ENCODE data around the gene CARS2. TPM values are rescaled to one million over a fixed set of nuclear protein-coding genes. Genes with fewer than 3 reads are reported as not detected.
A peak's percentile ranks its signal among the peaks of the same experiment; 100 is the strongest.

The CARS2 gene
- total RNA-seq, 2 experiments from 2014 or later, result 58.9 to 69.5 TPM

- H3K27me3 Mint-ChIP-seq, result no peaks in the 10 kb centered on the region
Measured at GRCh38 chr13:110715395-110716246, 9.7 kb upstream of the CARS2 start.

GRCh38 chr13:110714797-110715394, 9.0 kb upstream of the CARS2 start:
- ChIA-PET POLR2A (interaction anchor here (0.6 to 1.6 kb wide), 3 partner anchors 9 to 192 kb away, joined by 3 to 11 read pairs (median 11); partner anchors contain the start of gene CARS2), CTCF (interaction anchor here (0.6 to 1.1 kb wide), 5 partner anchors 9 to 331 kb away, joined by 3 to 4 read pairs (median 3); partner anchors contain the start of gene CARS2)
- Mint-ChIP-seq H3K27ac (peak overlapping the region; percentile 98), H3K4me3 (peak overlapping the region; percentile 99), H3K27me3 (no peaks in the 10 kb centered on the region), H3K9me3 (no peaks in the 10 kb centered on the region), H3K36me3 (ENCODE audit: low read depth) (peaks cover 13% of the 10 kb centered on the region), H3K4me1 (peaks cover 30% of the 10 kb centered on the region)
- peak; percentile 57 for DNase-seq

More at GRCh38 chr13:110715395-110716246, 9.7 kb upstream of the CARS2 start:
- Mint-ChIP-seq H3K4me1 (peaks cover 30% of the 10 kb centered on the region), H3K4me3 (peak overlapping the region; percentile 99), H3K27ac (peak overlapping the region; percentile 98), H3K9me3 (no peaks in the 10 kb centered on the region), H3K36me3 (ENCODE audit: low read depth) (peaks cover 16% of the 10 kb centered on the region)
- POLR2A ChIA-PET, result interaction anchor here (0.6 to 1.6 kb wide), 3 partner anchors 10 to 193 kb away, joined by 3 to 11 read pairs (median 11); partner anchors contain the start of gene CARS2
- peak; percentile 98 for DNase-seq
- CTCF ChIA-PET, result interaction anchor here (0.6 to 1.9 kb wide), 6 partner anchors 10 to 331 kb away, joined by 3 to 5 read pairs (median 3); partner anchors contain the start of gene CARS2

DNA sequence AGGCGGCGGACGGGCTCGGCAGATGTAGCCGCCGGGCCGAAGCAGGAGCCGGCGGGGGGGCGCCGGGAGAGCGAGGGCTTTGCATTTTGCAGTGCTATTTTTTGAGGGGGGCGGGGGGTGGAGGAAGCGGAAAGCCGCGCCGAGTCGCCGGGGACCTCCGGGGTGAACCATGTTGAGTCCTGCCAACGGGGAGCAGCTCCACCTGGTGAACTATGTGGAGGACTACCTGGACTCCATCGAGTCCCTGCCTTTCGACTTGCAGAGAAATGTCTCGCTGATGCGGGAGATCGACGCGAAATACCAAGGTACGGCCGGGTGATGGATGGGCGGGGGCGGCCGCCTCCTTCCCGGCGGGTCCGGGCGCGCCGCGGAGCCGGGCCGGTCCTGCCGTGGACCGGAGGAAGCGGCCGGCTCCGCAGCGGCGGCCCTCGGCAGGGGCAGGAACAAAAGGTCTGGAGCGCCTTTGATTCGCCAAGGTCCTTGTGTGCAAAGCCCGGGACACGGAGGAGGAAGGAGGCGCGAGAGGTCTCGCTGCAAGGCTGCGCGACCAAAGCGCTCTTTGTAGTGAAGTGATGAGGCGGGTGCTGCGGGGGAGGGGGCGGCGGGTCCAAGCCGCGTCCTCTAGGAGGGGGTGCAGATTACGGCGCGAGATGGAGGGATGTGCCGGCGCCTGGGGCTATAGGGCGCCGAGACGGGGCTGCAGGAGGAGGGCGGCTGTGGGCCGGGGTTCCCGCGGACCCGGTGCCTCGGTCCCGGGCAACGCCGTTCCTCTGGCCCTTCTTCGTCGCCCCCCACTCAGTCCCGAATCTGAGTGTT, 8.3 kb upstream of the CARS2 start:
- Mint-ChIP-seq H3K27ac (peak overlapping the region; percentile 98), H3K4me3 (peak overlapping the region; percentile 99), H3K4me1 (peaks cover 30% of the 10 kb centered on the region), H3K27me3 (no peaks in the 10 kb centered on the region), H3K36me3 (ENCODE audit: low read depth) (peaks cover 6% of the 10 kb centered on the region), H3K9me3 (no peaks in the 10 kb centered on the region)
- ChIA-PET POLR2A (no interaction called here), CTCF (no interaction called here)
- DNase-seq, result peak; percentile 73

DNA sequence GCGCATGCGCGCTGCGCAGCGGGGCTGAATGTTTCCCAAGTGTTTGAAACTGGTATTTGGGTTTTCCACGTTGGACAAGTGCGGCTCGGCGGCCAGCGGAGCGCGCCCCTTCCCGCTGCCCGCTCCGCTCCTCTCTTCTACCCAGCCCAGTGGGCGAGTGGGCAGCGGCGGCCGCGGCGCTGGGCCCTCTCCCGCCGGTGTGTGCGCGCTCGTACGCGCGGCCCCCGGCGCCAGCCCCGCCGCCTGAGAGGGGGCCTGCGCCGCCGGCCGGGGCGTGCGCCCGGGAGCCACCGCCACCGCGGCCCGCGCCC, 7.7 kb upstream of the CARS2 start, which contains the start of gene ING1:
ING1 (plus strand) TSS at position 59 of the 311 bp plus-strand sequence. CDS start 450 bp downstream, outside the sequence.
- POLR2A ChIA-PET, result no interaction called here
- H3K27me3 Mint-ChIP-seq, result no peaks in the 10 kb centered on the region
- H3K4me1 Mint-ChIP-seq, result peaks cover 30% of the 10 kb centered on the region
- peaks cover 4% of the 10 kb centered on the region for H3K36me3 Mint-ChIP-seq (ENCODE audit: low read depth)
- H3K9me3 Mint-ChIP-seq, result no peaks in the 10 kb centered on the region
- peak within 1 kb of the TSS; percentile 100 for H3K27ac Mint-ChIP-seq
- DNase-seq, result no peak
- H3K4me3 Mint-ChIP-seq, result peak within 1 kb of the TSS; percentile 99
- CTCF ChIA-PET, result no interaction called here

GRCh38 chr13:110712849-110713641, 7.1 kb upstream of the CARS2 start:
- Mint-ChIP-seq H3K27ac (peak overlapping the region; percentile 100), H3K4me1 (peaks cover 27% of the 10 kb centered on the region), H3K9me3 (no peaks in the 10 kb centered on the region), H3K4me3 (peak overlapping the region; percentile 99), H3K36me3 (ENCODE audit: low read depth) (peaks cover 4% of the 10 kb centered on the region), H3K27me3 (no peaks in the 10 kb centered on the region)
- POLR2A ChIA-PET, result interaction anchor here (0.7 to 0.9 kb wide), 2 partner anchors 9 to 200 kb away, joined by 3 to 4 read pairs; no protein-coding TSS in a partner anchor
- peak; percentile 99 for DNase-seq
- CTCF ChIA-PET, result no interaction called here

DNA sequence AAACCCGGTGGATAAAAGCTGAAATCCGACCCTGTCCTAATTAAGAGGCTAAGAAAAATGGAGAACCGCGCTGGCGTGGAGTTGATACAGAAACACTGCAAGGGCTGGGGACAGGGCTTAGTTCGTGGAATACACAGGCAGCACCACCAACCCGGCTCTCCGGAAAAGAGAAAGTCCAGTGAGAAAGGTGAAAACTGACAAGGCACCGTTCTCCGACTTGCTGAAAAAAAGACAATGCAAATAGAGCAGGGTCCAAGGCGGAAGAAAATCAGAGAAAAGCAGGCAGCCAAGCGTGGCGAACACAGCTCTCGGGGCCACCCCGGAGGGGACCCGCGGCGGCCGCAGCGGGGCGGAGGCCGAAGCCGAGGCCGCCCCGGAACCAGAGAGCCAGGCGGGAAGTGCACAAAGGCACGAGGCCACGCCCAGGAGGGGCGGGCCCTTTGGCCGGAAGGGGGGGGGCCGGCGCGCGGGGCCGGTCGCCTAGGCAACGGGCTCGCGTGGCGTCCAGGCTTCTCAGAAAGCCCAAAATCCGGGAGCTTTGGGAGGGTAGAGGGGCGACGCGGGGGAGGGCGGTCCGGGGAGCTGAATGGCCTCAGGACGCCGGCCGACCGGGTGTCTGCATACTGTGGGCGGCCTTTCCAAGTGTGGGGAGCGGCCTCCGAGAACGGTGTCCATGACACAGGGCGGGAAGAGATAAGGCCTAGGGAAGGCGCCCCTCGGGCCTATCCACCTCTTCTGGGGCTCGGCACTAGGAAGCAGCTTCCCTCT, 6.3 kb upstream of the CARS2 start:
- peak overlapping the region; percentile 100 for H3K27ac Mint-ChIP-seq
- POLR2A ChIA-PET, result interaction anchor here (0.7 to 0.9 kb wide), 2 partner anchors 9 to 201 kb away, joined by 3 to 4 read pairs; no protein-coding TSS in a partner anchor
- peaks cover 4% of the 10 kb centered on the region for H3K36me3 Mint-ChIP-seq (ENCODE audit: low read depth)
- DNase-seq, result peak; percentile 87
- CTCF ChIA-PET, result no interaction called here
- H3K4me3 Mint-ChIP-seq, result peak overlapping the region; percentile 99
- H3K4me1 Mint-ChIP-seq, result peaks cover 21% of the 10 kb centered on the region
- H3K27me3 Mint-ChIP-seq, result no peaks in the 10 kb centered on the region
- no peaks in the 10 kb centered on the region for H3K9me3 Mint-ChIP-seq

DNA sequence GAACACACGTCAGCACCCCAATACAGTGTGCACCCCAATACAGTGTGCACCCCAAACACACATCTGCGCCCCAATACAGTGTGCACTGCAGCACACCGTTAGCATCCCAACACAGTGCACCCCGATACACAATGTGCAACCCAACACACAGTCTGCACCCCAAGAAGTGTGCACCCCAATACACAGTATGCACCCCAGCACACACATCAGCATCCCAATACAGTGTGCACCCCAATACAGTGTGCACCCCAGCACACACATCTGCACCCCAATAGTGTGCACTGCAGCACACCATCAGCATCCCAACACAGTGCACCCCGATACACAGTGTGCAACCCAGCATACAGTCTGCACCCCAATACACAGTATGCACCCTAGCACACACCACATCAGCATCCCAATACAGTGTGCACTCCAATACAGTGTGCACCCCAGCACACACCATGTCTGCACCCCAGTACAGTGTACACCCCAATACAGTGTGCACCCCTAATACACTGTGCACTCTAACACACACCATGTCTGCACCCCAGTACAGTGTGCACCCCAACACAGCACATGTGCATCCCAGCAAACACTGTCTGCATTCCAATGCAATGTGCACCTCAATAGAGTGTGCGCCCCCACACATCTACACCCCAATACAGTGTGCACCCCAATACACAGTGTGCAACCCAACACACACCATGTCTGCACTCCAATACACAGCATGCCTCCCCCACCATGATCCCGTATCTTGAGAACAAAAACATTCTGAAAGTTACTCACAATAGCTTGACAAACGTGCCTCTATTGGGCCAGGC, 855 bp upstream of the CARS2 start:
- Mint-ChIP-seq H3K4me3 (peak overlapping the region; percentile 70), H3K27me3 (no peaks in the 10 kb centered on the region), H3K9me3 (no peaks in the 10 kb centered on the region), H3K36me3 (ENCODE audit: low read depth) (peaks cover 8% of the 10 kb centered on the region), H3K4me1 (peaks cover 41% of the 10 kb centered on the region), H3K27ac (peak overlapping the region; percentile 77)
- POLR2A ChIA-PET, result interaction anchor here (1.3 kb wide), 1 partner anchor 9 kb away, joined by 11 read pairs; no protein-coding TSS in a partner anchor
- CTCF ChIA-PET, result no interaction called here
- DNase-seq, result no peak

DNA sequence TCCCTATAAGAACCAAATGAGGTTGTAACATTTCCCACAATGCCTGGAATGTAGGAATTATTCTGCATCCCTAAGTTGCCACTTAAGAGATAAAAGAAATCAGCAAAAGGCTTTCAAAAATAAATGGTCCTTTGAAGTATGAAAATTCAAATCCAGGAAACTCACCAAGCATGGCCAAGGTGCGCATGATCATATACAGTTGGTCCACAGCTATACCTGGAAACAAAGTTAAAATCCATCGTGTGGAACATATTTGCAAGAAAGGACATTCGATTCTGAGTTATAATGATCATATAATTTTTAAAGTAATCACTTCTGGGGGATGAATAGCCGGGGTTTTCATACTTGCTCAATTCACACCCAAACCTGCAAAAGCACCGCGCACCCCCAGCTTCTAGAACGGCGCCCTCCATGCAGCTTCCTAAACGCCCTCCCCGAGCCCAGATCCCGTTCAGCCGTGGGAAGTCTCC, 525 bp downstream of the CARS2 start:
- DNase-seq, result no peak
- H3K27ac Mint-ChIP-seq, result peak overlapping the region; percentile 94
- peaks cover 39% of the 10 kb centered on the region for H3K4me1 Mint-ChIP-seq
- POLR2A ChIA-PET, result interaction anchor here (1.3 kb wide), 1 partner anchor 11 kb away, joined by 11 read pairs; no protein-coding TSS in a partner anchor
- CTCF ChIA-PET, result interaction anchor here (2.1 kb wide), 1 partner anchor 22 kb away, joined by 5 read pairs; no protein-coding TSS in a partner anchor
- peaks cover 16% of the 10 kb centered on the region for H3K36me3 Mint-ChIP-seq (ENCODE audit: low read depth)
- H3K27me3 Mint-ChIP-seq, result no peaks in the 10 kb centered on the region
- H3K4me3 Mint-ChIP-seq, result peak overlapping the region; percentile 94
- no peaks in the 10 kb centered on the region for H3K9me3 Mint-ChIP-seq

DNA sequence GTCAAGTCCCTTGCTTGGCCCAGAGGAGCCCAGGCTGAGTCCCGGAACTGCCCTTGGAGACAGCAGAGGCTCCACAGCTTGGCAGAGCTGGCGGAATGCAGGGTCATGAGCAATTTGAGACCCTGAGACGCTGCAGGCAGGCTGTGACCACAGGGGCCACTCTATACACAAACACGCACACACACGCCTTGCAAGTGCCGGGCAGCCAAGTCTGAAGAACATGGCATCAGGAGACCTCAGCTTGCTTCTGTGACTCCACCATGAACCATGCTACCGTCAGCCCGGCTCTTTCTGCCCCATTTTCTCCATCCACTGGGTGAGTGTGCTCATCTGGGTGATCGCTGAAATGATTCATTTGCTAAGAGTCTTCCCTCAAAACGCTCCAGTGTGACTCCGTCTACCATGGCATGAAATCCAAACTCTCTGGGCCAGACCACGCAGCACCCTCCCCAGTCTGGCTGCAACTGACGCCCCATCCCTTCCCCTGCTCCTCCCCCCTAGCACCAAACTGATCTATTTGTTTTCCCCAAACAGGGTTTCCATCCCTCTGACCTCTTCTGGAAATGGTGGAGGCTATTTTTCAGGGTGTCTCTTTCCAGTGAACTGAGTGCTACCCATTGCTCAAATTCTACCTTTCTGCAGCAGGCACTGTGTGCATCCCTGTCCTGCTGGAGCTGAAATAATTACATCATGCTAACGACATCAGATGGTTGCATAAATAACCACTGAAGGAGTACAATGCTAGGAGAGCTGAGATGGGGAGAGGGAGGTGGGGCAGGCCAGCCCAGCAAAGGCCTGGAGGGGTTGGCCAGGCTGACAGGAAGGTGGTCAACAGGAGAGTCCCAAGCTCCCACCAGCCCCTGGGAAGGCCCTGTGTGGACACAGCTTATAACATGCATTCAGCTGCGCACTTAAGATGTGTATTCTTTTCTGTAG, 3.1 kb downstream of the CARS2 start:
- Mint-ChIP-seq H3K4me1 (peaks cover 47% of the 10 kb centered on the region), H3K36me3 (ENCODE audit: low read depth) (peaks cover 31% of the 10 kb centered on the region), H3K27me3 (no peaks in the 10 kb centered on the region), H3K27ac (peak overlapping the region; percentile 33), H3K9me3 (no peaks in the 10 kb centered on the region), H3K4me3 (no peak overlapping the region)
- DNase-seq, result no peak
- CTCF ChIA-PET, result interaction anchor here (1.2 kb wide), 1 partner anchor 12 kb away, joined by 4 read pairs; no protein-coding TSS in a partner anchor
- POLR2A ChIA-PET, result interaction anchor here (0.6 to 1.0 kb wide), 2 partner anchors 10 to 12 kb away, joined by 3 read pairs; no protein-coding TSS in a partner anchor

DNA sequence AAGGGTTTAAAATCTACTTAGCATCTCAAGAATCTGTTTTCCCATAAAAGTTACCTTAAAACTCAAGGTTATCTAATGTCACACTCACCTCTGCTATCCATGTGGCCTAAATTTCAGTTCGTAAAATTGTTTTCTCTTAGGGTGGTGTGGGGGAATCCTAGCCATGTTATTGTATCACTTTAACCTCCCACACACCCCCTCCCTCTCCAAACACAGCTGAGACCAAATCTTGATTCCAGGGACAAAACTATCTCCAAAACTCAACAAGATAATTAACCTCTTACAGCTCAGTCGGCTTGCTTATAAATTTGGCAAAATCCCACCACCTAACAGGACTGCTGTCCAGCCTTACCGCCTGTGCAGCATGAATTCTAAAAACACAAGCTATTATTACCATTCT, 3.8 kb downstream of the CARS2 start:
- Mint-ChIP-seq H3K9me3 (no peaks in the 10 kb centered on the region), H3K27ac (no peak overlapping the region), H3K36me3 (ENCODE audit: low read depth) (peaks cover 36% of the 10 kb centered on the region), H3K27me3 (no peaks in the 10 kb centered on the region), H3K4me1 (peaks cover 47% of the 10 kb centered on the region), H3K4me3 (no peak overlapping the region)
- ChIA-PET POLR2A (no interaction called here), CTCF (no interaction called here)
- DNase-seq, result no peak

All from activated CD4-positive, alpha-beta T cell treated with anti-CD3 and anti-CD28 coated beads, Interleukin-2, amount 10 ng/mL, durations not matched to agents 7 days and 5 days (primary cell).